HUES64 (cell line): ENCODE data around the gene HCFC1.

Experiments
- H3K27ac ChIP-seq: 2 replicates; pipeline ENCODE4 v1.7.0; 2013; ENCODE audit warnings: low read depth, low read length, inconsistent platforms
- H3K27me3 ChIP-seq: 2 replicates; pipeline ENCODE4 v1.6.1; 2013; ENCODE audit warnings: mild to moderate bottlenecking, low read length; ENCODE audit not compliant: insufficient read depth
- H3K36me3 ChIP-seq: 2 replicates; pipeline ENCODE4 v1.6.1; 2013; ENCODE audit warnings: mild to moderate bottlenecking, low read length; ENCODE audit not compliant: insufficient read depth
- H3K4me1 ChIP-seq: 2 replicates; pipeline ENCODE4 v1.6.1; 2013; ENCODE audit warnings: mild to moderate bottlenecking, low read length, moderate library complexity; ENCODE audit not compliant: insufficient read depth
- H3K4me3 ChIP-seq: 2 replicates; pipeline ENCODE4 v1.5.1; 2013; ENCODE audit warnings: mild to moderate bottlenecking, low read length, moderate library complexity
- H3K9ac ChIP-seq: 2 replicates; pipeline ENCODE4 v1.6.1; 2013; ENCODE audit warnings: mild to moderate bottlenecking, low read depth, low read length
- H3K9me3 ChIP-seq: 2 replicates; pipeline ENCODE4 v1.6.1; 2013; ENCODE audit warnings: low read depth, low read length; ENCODE audit not compliant: insufficient read depth
- WGBS: fragments of 150-250, 120-280 bp; methylation state at CpG from one replicate; pipeline ENCODE4 v1.1.7; 2013; ENCODE audit warnings: missing lambda C conversion rate; 5-methylcytosine and 5-hydroxymethylcytosine counted together

Gene HCFC1

DNA sequence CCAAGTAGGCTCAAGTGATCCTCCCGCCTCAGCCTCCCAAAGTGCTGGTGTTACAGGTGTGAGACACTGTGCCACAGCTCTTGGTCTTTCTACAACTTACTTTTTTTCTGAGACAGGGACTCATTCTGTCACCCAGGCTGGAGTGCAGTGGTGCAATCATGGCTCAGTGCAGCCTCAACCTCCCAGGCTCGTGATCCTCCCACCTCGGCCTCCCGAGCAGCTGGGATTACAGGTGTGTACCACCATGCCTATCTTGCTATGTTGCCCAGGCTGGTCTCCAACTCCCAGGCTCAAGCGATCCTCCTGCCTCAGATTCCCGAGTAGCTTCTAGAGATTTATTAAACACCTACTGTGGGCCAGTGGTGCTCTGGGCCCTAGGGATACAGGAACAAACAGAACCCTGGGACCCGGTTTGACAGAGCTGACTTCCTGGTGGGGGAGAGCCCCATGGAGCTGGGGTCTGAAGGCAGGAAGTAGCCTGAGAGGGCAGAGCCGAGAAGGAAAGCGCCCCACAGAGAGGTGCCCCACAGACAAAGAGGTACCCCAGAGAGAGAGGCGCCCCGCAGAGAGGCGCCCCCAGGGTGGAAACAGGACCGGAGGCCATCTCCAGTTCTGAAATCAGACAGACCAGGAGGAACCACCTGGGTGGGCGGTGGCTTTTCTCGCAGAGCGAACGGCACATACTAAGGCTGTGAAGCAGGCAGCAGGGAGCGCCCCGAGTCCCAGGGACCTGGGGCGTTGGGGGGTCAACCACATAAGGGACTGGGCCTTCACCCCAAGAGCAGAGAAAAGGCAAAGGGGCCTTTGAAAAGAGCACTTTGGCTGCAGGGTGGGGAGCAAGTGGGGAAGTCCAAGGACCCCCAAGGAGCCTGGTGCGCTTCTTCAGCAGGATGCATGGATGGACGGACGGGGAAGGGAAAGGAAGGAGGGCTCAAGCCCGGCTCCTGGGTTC, 43.1 kb upstream of the HCFC1 start:
- Histone ChIP-seq H3K36me3 (peaks cover 29% of the 10 kb centered on the region), H3K27me3 (no peaks in the 10 kb centered on the region), H3K4me1 (no peaks in the 10 kb centered on the region), H3K4me3 (no peak overlapping the region), H3K27ac (no peak overlapping the region), H3K9me3 (no peaks in the 10 kb centered on the region), H3K9ac (no peak overlapping the region)
- 83% methylated on average over 24 of the region's 24 CpGs for WGBS

DNA sequence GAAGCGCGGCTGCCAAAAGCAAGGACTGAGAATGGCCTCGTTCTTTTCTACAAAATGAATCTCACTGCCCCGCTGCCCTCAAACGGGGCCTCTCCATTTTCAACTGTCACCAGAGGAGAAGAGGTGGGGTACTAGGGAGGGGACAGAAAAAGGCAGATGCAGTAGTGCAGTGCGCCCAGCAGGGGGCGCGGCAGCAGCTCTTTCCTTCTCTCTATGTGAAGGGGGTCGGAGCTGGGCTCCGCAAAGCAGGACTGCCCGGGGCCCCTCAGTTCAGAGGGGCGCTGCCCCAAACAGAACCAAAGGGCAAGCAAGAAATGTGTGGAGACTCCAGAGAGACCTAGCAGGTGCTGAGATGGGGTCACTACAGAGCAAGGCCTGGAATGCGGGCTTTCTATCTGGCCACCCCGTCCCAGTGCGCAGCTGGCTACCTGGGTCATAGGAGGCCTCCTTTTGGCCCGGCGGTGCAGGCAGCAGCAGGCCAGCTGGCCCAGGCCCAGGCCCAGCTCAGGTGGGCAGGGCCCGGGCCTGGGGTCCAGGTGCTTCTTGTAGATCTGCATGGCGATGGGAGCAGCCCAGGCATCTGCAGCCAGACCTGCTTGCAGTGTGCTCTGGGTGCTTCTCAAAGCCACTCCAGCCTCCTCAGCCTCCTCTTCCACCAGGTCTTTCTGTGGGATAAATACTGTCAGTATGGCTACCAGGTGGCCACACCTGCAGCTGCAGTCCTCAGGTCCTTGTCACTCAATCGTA, 42.2 kb upstream of the HCFC1 start:
- Histone ChIP-seq H3K4me3 (no peak overlapping the region), H3K4me1 (no peaks in the 10 kb centered on the region), H3K27me3 (no peaks in the 10 kb centered on the region), H3K9ac (no peak overlapping the region), H3K9me3 (no peaks in the 10 kb centered on the region), H3K27ac (no peak overlapping the region), H3K36me3 (peaks cover 29% of the 10 kb centered on the region)
- 60% methylated on average over 18 of the region's 20 CpGs for WGBS

DNA sequence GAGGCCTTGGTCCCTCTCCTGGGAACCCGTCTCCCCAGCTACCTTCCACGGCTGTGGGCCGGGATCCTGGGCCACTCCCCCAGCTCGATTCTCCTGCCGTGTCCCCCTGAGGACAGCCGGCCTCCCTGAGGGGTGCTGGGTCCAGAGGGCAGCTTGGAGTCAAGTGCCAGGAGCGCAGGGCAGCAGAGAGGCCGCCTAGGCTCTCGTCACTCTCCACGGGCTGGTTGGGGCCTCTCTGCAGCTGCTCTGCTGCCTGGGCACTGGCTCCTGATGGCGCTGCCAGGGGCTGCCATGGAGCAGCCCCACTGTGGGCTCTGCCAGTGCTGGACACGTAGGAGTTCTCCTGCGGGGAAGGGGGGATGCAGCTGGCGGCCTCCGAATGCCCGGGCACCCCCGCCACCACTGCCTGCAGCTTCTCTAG, 41.4 kb upstream of the HCFC1 start:
- Histone ChIP-seq H3K9me3 (no peaks in the 10 kb centered on the region), H3K27me3 (no peaks in the 10 kb centered on the region), H3K9ac (no peak overlapping the region), H3K36me3 (peaks cover 27% of the 10 kb centered on the region), H3K4me3 (no peak overlapping the region), H3K4me1 (no peaks in the 10 kb centered on the region), H3K27ac (no peak overlapping the region)
- WGBS: 88% methylated on average over 17 of the region's 17 CpGs

DNA sequence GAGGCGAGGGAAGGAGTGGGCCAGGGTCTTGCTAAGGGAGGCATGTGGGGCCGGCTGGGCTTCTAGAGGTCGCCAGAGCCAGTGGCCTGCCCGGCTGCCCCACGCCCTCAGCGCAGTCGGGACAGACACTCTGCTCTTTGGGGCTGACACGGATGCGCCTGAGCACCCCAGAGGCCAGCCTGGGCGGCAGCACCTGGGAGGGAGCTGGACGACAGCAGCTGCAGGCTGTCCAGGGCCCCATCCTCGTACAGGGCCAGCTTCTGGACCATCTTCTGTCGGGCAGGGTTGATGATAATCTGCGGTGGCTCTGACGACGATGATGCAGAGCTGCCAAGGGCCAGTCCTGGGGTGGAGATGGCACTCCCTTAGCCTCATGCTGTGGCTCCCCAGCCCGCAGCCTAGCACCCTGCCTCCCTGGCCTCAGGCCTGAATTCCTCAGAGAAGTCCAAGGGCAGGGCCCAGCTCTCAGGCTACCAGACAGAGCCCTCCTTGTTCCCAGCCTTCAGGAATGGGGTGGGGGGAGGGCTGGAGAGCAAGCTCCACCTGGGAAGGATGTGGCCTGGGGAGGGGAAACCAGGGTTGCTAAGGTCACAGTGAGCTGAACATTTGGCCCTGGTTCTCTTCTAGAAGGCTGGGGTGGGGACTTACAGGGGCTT, 40.8 kb upstream of the HCFC1 start:
- no peaks in the 10 kb centered on the region for H3K27me3 ChIP-seq

DNA sequence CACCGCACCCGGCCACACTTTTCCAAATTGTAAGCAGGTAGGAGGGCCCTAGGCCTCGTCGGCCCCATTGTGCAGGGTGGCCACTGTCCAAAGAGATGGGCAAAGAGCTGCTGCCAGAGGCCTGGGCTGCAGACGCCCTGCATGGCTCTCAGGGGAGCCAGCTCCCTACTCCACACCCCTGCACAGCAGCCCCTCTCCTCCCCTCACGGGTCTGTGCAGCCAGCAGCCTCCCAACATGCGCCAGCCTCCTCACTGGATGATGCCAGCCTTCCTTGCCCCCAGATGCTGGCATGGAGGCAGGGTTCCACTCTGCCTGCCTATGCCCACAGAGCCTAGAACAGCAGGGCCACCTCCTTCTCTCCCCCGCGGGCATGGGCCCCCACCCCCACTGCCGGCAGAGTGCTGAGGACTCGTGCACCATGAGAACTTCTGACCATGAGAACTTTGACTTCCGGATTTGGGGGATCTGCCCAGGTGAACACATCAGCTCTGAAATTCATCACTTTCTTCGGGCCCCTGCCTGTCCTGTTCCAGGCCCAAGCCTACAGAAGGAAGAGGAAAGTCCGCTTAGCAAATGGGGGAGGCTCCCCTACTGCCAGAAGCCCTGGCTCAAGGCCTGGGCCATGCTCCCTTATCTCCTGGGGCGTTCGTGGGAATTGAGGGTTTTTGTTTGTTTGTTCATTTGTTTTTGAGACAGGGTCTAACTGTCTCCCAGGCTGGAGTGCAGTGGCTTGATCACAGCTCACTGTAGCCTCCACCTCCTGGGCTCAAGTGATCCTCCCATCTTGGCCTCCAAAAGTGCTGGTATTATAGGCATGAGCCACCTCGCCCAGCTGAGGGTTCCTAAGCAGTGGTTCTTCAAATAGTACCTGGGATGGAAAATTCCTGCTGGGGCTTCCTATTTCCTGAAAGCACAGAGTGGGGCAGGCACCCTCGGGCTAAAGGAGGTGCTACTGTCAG, 40.0 kb upstream of the HCFC1 start:
- H3K27ac ChIP-seq: no peak overlapping the region
- no peak overlapping the region for H3K4me3 ChIP-seq
- no peaks in the 10 kb centered on the region for H3K27me3 ChIP-seq
- H3K9ac ChIP-seq: no peak overlapping the region
- 94% methylated on average over 18 of the region's 18 CpGs for WGBS
- H3K9me3 ChIP-seq: no peaks in the 10 kb centered on the region
- peaks cover 17% of the 10 kb centered on the region for H3K36me3 ChIP-seq
- H3K4me1 ChIP-seq: no peaks in the 10 kb centered on the region

More for the DNA sequence above, 40.8 kb upstream of the HCFC1 start:
- Histone ChIP-seq H3K4me3 (no peak overlapping the region), H3K27ac (no peak overlapping the region), H3K4me1 (no peaks in the 10 kb centered on the region), H3K9me3 (no peaks in the 10 kb centered on the region), H3K9ac (no peak overlapping the region), H3K36me3 (peaks cover 23% of the 10 kb centered on the region)
- 86% methylated on average over 17 of the region's 17 CpGs for WGBS

DNA sequence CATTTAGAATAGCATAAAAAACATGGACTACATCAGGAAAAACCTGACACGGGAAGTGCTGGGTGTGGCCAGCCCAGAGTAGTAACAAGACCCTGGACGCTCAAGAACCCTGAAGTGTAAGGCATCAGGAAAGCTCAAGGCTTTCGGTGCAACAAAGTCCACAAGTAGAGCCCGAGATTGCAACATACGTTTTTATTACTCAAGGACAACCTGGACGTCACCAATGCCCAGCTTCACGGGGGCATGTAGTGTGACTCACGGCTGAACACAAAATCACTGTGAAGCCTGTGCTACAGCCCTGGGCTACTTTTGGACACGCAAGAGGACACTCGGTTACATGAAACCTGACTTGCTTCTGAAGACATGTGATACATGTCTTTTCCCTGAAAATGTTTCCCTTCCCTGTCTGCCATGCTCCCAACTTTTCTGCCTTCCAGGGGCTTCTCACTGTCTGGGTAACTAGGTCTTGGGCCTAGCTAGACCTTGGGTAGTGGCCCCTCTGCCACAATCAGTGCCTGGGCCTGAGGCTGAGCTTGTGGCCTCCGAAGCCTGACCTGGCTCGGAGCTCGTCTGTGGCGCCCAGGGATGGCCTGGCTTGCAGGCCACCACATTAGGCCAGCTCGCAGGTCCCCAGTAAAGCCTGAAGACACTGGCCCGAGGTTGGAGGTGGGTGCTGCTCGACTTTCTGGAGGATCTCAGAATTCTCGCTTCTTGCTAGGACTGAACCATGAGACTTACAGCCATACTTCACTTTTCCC, 38.9 kb upstream of the HCFC1 start:
- no peaks in the 10 kb centered on the region for H3K4me1 ChIP-seq
- H3K4me3 ChIP-seq: no peak overlapping the region
- no peaks in the 10 kb centered on the region for H3K27me3 ChIP-seq
- H3K9ac ChIP-seq: no peak overlapping the region
- peaks cover 7% of the 10 kb centered on the region for H3K36me3 ChIP-seq
- 95% methylated on average over 18 of the region's 18 CpGs for WGBS
- H3K9me3 ChIP-seq: no peaks in the 10 kb centered on the region
- H3K27ac ChIP-seq: no peak overlapping the region

DNA sequence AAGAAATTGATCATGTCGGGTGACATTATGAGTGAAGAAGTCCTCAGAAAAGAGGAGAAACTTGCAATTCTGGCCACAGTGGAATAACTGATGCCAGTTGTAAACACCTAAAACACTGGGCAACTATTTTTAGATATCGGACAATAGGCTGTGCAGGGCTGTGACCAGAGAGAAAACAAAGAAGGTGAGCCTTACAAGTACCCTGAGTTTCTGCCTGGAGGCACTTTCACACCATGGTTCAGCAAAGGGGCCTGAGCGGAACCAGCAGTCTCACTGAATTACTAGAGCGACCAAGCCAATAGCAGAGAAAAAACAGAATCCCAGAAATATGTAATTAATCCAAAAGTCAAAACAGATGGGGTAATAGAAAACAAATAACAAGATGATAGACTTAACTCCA, 36.9 kb upstream of the HCFC1 start:
- WGBS: 73% methylated on average over 4 of the region's 4 CpGs
- Histone ChIP-seq H3K4me1 (no peaks in the 10 kb centered on the region), H3K36me3 (peaks cover 6% of the 10 kb centered on the region; the same call in 1 of the 2 replicates), H3K27me3 (no peaks in the 10 kb centered on the region), H3K4me3 (no peak overlapping the region), H3K9ac (no peak overlapping the region), H3K9me3 (no peaks in the 10 kb centered on the region), H3K27ac (no peak overlapping the region)

DNA sequence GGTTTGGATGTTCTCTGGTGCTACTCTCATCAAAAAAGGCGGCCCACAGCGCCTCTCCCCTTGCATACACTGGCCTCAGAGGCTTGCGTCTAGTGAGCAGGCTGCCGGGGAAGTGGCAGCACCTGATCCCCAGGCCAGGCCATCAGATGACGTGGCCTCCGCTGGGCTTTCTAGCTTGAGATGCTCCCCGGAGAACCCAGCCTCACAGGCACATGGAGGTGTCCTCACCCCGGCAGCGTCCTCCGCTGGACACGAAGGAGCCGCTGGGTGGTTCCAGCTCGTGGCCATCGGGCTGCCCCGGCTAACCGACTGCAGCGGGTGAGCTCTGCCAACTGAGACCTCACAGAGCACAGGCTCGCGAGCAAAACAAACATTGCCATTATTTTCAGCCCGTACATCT, 35.3 kb upstream of the HCFC1 start:
- Histone ChIP-seq H3K27me3 (no peaks in the 10 kb centered on the region), H3K27ac (no peak overlapping the region), H3K4me1 (no peaks in the 10 kb centered on the region; the same call in 1 of the 2 replicates), H3K9ac (no peak overlapping the region), H3K36me3 (peaks cover 6% of the 10 kb centered on the region; the same call in 1 of the 2 replicates), H3K4me3 (no peak overlapping the region), H3K9me3 (no peaks in the 10 kb centered on the region)
- WGBS: 96% methylated on average over 20 of the region's 20 CpGs

DNA sequence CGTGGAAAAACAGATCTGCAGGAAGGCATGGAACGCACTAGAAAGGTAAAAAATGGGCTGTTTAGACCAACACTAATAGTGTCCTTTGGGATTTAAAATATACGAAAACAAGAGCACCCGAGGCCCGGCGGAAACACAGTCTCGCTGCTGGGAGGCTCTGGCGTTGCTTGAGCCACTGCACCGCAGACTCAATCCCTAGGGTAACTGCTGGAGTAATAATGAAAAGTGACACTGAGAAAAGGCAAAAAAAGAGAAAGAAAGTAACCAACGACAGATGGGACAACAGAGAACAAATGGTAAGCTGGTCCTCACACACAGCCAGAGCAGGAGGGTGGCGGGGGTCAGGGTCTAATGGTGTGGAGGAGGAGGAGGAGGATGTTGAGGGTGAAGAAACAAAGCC, 32.7 kb upstream of the HCFC1 start:
- Histone ChIP-seq H3K27me3 (no peaks in the 10 kb centered on the region), H3K36me3 (no peaks in the 10 kb centered on the region), H3K4me3 (no peak overlapping the region), H3K4me1 (peaks cover 5% of the 10 kb centered on the region; the same call in 1 of the 2 replicates), H3K27ac (no peak overlapping the region), H3K9ac (no peak overlapping the region), H3K9me3 (no peaks in the 10 kb centered on the region)
- 93% methylated on average over 11 of the region's 11 CpGs for whole genome bisulfite sequencing
